H9 (cell line): Measurements from ENCODE around the gene INSC. TPM values are rescaled to one million over a fixed set of nuclear protein-coding genes. Genes with fewer than 3 reads are reported as not detected.

Experiments
- DNase-seq: peaks from one replicate; pipeline ENCODE4 v3.0.0-alpha.2; 2017
- H2AFZ ChIP-seq: one replicate; pipeline ENCODE4 v1.6.1; 2013; ENCODE audit warnings: mild to moderate bottlenecking, low read length, control low read depth, moderate library complexity
- H2AK5ac ChIP-seq: 2 replicates; pipeline ENCODE4 v1.6.1; 2013; ENCODE audit warnings: low read length, control low read depth, mixed read lengths; ENCODE audit not compliant: insufficient read length
- H2BK120ac ChIP-seq: one replicate; pipeline ENCODE4 v1.6.1; 2013; ENCODE audit warnings: low read depth, mild to moderate bottlenecking, low read length, control low read depth, inconsistent platforms; ENCODE audit not compliant: poor library complexity, severe bottlenecking
- H2BK12ac ChIP-seq: 2 replicates; pipeline ENCODE4 v1.6.1; 2013; ENCODE audit warnings: low read length, control low read depth, mixed read lengths, low read depth; ENCODE audit not compliant: insufficient read length
- H2BK15ac ChIP-seq: 2 replicates; pipeline ENCODE4 v1.6.1; 2013; ENCODE audit warnings: low read depth, low read length, control low read depth
- H2BK20ac ChIP-seq: one replicate; pipeline ENCODE4 v1.6.1; 2013; ENCODE audit warnings: low read depth, mild to moderate bottlenecking, low read length, control low read depth, inconsistent platforms; ENCODE audit not compliant: poor library complexity, severe bottlenecking
- H2BK5ac ChIP-seq: 2 replicates; pipeline ENCODE4 v1.6.1; 2013; ENCODE audit warnings: low read length, control low read depth, mixed read lengths; ENCODE audit not compliant: insufficient read length
- H3K14ac ChIP-seq: 2 replicates; pipeline ENCODE4 v1.6.1; 2013; ENCODE audit warnings: low read length, control low read depth; ENCODE audit not compliant: insufficient read depth
- H3K18ac ChIP-seq: 2 replicates; pipeline ENCODE4 v1.6.1; 2013; ENCODE audit warnings: low read depth, mild to moderate bottlenecking, mixed read lengths, low read length, control low read depth; ENCODE audit not compliant: insufficient read length
- H3K23ac ChIP-seq: 2 replicates; pipeline ENCODE4 v1.6.1; 2013; ENCODE audit warnings: low read length, control low read depth, mixed read lengths, low read depth; ENCODE audit not compliant: insufficient read length
- H3K23me2 ChIP-seq: 2 replicates; pipeline ENCODE4 v1.6.1; 2013; ENCODE audit warnings: low read depth, mild to moderate bottlenecking, mixed read lengths, low read length, control low read depth; ENCODE audit not compliant: insufficient read length, poor library complexity, severe bottlenecking
- H3K27ac ChIP-seq: 2 replicates; pipeline ENCODE4 v1.5.1; 2013; ENCODE audit warnings: low read length, control low read depth, mixed read lengths, low read depth; ENCODE audit not compliant: insufficient read length
- H3K27me3 ChIP-seq: 2 replicates; pipeline ENCODE4 v1.6.1; 2013; ENCODE audit warnings: low read length, control low read depth, inconsistent platforms; ENCODE audit not compliant: insufficient read depth
- H3K4ac ChIP-seq: 2 replicates; pipeline ENCODE4 v1.6.1; 2013; ENCODE audit warnings: low read depth, mild to moderate bottlenecking, control low read depth, inconsistent platforms, low read length, moderate library complexity
- H3K4me1 ChIP-seq: 2 replicates; pipeline ENCODE4 v1.6.1; 2013; ENCODE audit warnings: low read length, control low read depth, inconsistent platforms; ENCODE audit not compliant: insufficient read depth
- H3K4me2 ChIP-seq: 2 replicates; pipeline ENCODE4 v1.6.1; 2013; ENCODE audit warnings: low read length, control low read depth, mixed read lengths; ENCODE audit not compliant: insufficient read length, insufficient read depth
- H3K56ac ChIP-seq: 2 replicates; pipeline ENCODE4 v1.6.1; 2013; ENCODE audit warnings: low read depth, mild to moderate bottlenecking, mixed read lengths, low read length, control low read depth; ENCODE audit not compliant: insufficient read length
- H3K79me1 ChIP-seq: 2 replicates; pipeline ENCODE4 v1.6.1; 2013; ENCODE audit warnings: low read depth, mild to moderate bottlenecking, moderate library complexity, low read length, control low read depth, inconsistent platforms; ENCODE audit not compliant: insufficient read depth, poor library complexity, severe bottlenecking
- H3K79me2 ChIP-seq: 2 replicates; pipeline ENCODE4 v1.6.1; 2013; ENCODE audit warnings: low read length, control low read depth, inconsistent platforms; ENCODE audit not compliant: insufficient read depth
- H3K9ac ChIP-seq: 2 replicates; pipeline ENCODE4 v1.6.1; 2013; ENCODE audit warnings: low read length, control low read depth, mixed read lengths; ENCODE audit not compliant: insufficient read length; ENCODE audit errors: extremely low read depth
- H3K9me3 ChIP-seq: one replicate; pipeline ENCODE4 v1.6.1; 2013; ENCODE audit warnings: low read depth, low read length, inconsistent platforms; ENCODE audit not compliant: control insufficient read depth
- H3T11ph ChIP-seq: one replicate; pipeline ENCODE4 v1.6.1; 2013; ENCODE audit warnings: mild to moderate bottlenecking, low read length, control low read depth, inconsistent platforms
- H4K20me1 ChIP-seq: one replicate; pipeline ENCODE4 v1.6.1; 2013; ENCODE audit not compliant: control insufficient read depth, insufficient read length, insufficient read depth
- H4K5ac ChIP-seq: 2 replicates; pipeline ENCODE4 v1.6.1; 2013; ENCODE audit warnings: low read depth, mild to moderate bottlenecking, mixed read lengths, low read length, control low read depth; ENCODE audit not compliant: insufficient read length
- H4K8ac ChIP-seq: replicated peaks from 2 replicates; pipeline ENCODE4 v1.6.1; 2013; ENCODE audit warnings: low read length, control low read depth, mixed read lengths, low read depth; ENCODE audit not compliant: insufficient read length
- H4K91ac ChIP-seq: 2 replicates; pipeline ENCODE4 v1.6.1; 2013; ENCODE audit warnings: low read depth, mild to moderate bottlenecking, moderate library complexity, mixed read lengths, low read length, control low read depth; ENCODE audit not compliant: insufficient read length
- H3K27ac Mint-ChIP-seq, 3 experiments: 2 replicates in 2 of 3; 3 replicates in 1 of 3; pipeline ENCODE4 v1.8.0; 2020 to 2021; ENCODE audit warnings: mixed read lengths in 3 of 3, mild to moderate bottlenecking in 1 of 3, moderate library complexity in 1 of 3
- H3K27me3 Mint-ChIP-seq: 2 replicates; pipeline ENCODE4 v1.8.0; 2021; ENCODE audit warnings: low read depth, mild to moderate bottlenecking, moderate library complexity, mixed read lengths
- H3K36me3 Mint-ChIP-seq, 3 experiments: 2 replicates in 2 of 3; 3 replicates in 1 of 3; pipeline ENCODE4 v1.8.0; 2020 to 2021; ENCODE audit warnings: low read depth in 3 of 3, mixed read lengths in 3 of 3; ENCODE audit not compliant: insufficient read depth in 1 of 3
- H3K4me1 Mint-ChIP-seq, 2 experiments: 2 replicates each; pipeline ENCODE4 v1.8.0; 2020; ENCODE audit warnings: mixed read lengths in 2 of 2
- H3K4me3 Mint-ChIP-seq, 2 experiments: 2 replicates in 1 of 2; 3 replicates in 1 of 2; pipeline ENCODE4 v1.8.0; 2020 to 2021; ENCODE audit warnings: mild to moderate bottlenecking in 2 of 2, mixed read lengths in 2 of 2, moderate library complexity in 1 of 2
- H3K9me3 Mint-ChIP-seq, 2 experiments: 2 replicates in 1 of 2; 3 replicates in 1 of 2; pipeline ENCODE4 v1.8.0; 2020; ENCODE audit warnings: mild to moderate bottlenecking in 2 of 2, mixed read lengths in 2 of 2, moderate library complexity in 1 of 2
- CTCF ChIP-seq: fragments of 200-600 bp; sonication (generic); conservative IDR thresholded peaks from 3 replicates; pipeline ENCODE4 v1.8.0; 2021; ENCODE audit warnings: antibody characterized with exemption, mild to moderate bottlenecking
- WGBS: extraction: QIAGEN DNeasy Blood & Tissue Kit; methylation state at CpG from one replicate; pipeline ENCODE4 v1.1.7; 2013; ENCODE audit warnings: missing lambda C conversion rate, low lambda C conversion rate, mixed read lengths; ENCODE audit not compliant: insufficient read length; ENCODE audit errors: extremely low coverage; 5-methylcytosine and 5-hydroxymethylcytosine counted together
- total RNA-seq: library from RNA; stranded (reverse); gene quantifications from 2 replicates; pipeline ENCODE4 v1.2.1, GENCODE V29; 2021

Gene INSC
- total RNA-seq, 1 experiment from 2014 or later: not detected

GRCh38 chr11:15215005-15215404, 100.3 kb downstream of the INSC start:
- WGBS: no CpG with 5 or more reads among the region's 2 CpGs
- Mint-ChIP-seq H3K9me3 (no peaks in the 10 kb centered on the region), H3K27me3 (peaks cover 2% of the 10 kb centered on the region), H3K4me3 (no peak overlapping the region), H3K27ac (no peak overlapping the region), H3K4me1 (peaks cover 0 to 6% of the 10 kb centered on the region in 2 experiments; a peak in 2 of 4 replicates), H3K36me3 (no peaks in the 10 kb centered on the region)
- Histone ChIP-seq H4K20me1 (no peaks in the 10 kb centered on the region), H3T11ph (no peak overlapping the region), H3K79me1 (no peaks in the 10 kb centered on the region), H3K23ac (no peak overlapping the region), H2AK5ac (no peak overlapping the region), H4K91ac (no peak overlapping the region), H2AFZ (no peak overlapping the region), H3K4me1 (no peaks in the 10 kb centered on the region), H3K79me2 (no peaks in the 10 kb centered on the region), H2BK12ac (no peak overlapping the region), H2BK15ac (no peak overlapping the region), H3K4me2 (no peak overlapping the region), H3K9me3 (no peaks in the 10 kb centered on the region), H3K9ac (no peak overlapping the region), H2BK5ac (no peak overlapping the region), H3K27ac (no peak overlapping the region), H3K27me3 (no peaks in the 10 kb centered on the region), H3K23me2 (no peaks in the 10 kb centered on the region), H3K4ac (no peak overlapping the region), H3K14ac (no peak overlapping the region), H3K18ac (no peak overlapping the region), H2BK20ac (no peak overlapping the region), H4K5ac (no peak overlapping the region), H4K8ac (no peak overlapping the region), H3K56ac (no peak overlapping the region), H2BK120ac (no peak overlapping the region)
- no peak for DNase-seq
- no peak for TF ChIP-seq CTCF
